AG09309 (cell line): ENCODE data around the gene COL13A1.

Experiments used
- DNase-seq: peaks from one replicate; pipeline ENCODE4 v3.0.0-alpha.2; 2010; ENCODE audit warnings: low read depth
- H3K4me3 ChIP-seq: 2 replicates; pipeline ENCODE4 v1.5.1; 2011; ENCODE audit warnings: mild to moderate bottlenecking, low read depth, low read length, moderate library complexity; ENCODE audit not compliant: control insufficient read depth
- TF ChIP-seq, protein P1 (sequence below): IDR thresholded peaks from 2 replicates; pipeline ENCODE4 v1.5.1; 2011; ENCODE audit warnings: mild to moderate bottlenecking, low read depth, low read length, inconsistent platforms; ENCODE audit not compliant: insufficient read depth, control insufficient read depth; ENCODE audit errors: missing control alignments

COL13A1 gene

DNA sequence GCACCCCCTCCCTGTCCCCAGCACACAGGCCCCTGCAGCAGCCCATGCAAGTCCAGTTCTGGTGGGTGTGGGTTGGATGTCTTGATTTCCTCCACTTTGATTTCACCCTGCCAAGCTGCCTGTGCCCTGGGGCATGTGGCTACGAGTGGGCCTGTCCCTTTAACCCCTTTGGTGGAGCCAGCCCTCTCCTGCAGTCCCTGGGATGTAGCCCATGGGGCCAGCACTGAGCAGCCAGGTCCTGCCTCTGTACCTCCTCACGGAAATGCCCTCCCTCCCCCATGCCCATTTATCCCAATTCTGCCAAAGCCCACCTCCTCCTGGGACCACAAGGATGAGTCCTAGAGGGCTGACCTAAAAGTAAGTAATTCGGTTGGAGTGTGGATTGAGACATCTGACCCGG lies 11.9 kb downstream of the COL13A1 start:
- no peak for DNase-seq
- TF ChIP-seq, protein P1, sequence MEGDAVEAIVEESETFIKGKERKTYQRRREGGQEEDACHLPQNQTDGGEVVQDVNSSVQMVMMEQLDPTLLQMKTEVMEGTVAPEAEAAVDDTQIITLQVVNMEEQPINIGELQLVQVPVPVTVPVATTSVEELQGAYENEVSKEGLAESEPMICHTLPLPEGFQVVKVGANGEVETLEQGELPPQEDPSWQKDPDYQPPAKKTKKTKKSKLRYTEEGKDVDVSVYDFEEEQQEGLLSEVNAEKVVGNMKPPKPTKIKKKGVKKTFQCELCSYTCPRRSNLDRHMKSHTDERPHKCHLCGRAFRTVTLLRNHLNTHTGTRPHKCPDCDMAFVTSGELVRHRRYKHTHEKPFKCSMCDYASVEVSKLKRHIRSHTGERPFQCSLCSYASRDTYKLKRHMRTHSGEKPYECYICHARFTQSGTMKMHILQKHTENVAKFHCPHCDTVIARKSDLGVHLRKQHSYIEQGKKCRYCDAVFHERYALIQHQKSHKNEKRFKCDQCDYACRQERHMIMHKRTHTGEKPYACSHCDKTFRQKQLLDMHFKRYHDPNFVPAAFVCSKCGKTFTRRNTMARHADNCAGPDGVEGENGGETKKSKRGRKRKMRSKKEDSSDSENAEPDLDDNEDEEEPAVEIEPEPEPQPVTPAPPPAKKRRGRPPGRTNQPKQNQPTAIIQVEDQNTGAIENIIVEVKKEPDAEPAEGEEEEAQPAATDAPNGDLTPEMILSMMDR = no peak

DNA sequence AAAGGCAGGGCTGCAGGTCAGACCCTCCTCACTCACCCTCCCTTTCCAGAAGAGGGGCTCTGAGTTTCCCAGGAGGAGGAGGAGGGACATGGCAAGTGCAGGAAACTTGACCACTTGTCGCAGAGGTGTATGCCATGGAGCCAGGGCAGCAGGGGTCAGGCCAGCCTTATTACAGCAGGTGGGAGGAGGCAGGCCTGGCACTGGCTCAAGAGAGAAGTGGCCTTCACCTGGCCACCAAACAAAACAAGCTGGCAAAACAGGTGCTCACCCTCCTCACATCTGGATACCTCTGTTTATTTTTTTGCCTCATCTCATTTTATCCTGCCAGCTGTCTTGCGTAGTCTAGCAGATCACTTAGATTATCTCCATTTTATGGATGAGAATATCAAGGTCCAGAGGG lies 12.5 kb downstream of the COL13A1 start:
- DNase-seq = no peak
- TF ChIP-seq, protein P1 = no peak
- no peak overlapping the region for H3K4me3 ChIP-seq

More for the DNA sequence above, 11.9 kb downstream of the COL13A1 start:
- no peak overlapping the region for H3K4me3 ChIP-seq

DNA sequence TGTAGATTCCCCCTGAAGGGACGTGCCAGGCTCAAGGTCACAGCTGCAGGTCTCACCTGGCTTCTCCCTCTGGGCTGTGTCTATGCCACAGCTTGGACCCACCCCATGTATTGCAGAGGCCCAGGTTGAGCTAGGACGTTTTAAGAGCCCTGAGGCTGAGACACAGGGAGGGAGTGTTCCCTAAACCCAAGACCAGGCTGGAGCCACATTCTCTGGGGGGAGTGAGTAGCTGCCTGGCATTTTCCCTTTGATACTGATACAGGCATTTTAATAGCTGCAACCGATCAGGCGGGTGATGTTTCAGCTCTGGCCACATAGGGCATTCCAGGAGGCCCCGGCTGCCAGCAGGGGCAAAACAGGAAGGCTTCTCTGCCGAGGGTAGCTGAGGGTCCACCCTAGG lies 13.4 kb downstream of the COL13A1 start:
- DNase-seq = no peak
- TF ChIP-seq, protein P1 = no peak
- no peak overlapping the region for H3K4me3 ChIP-seq

DNA sequence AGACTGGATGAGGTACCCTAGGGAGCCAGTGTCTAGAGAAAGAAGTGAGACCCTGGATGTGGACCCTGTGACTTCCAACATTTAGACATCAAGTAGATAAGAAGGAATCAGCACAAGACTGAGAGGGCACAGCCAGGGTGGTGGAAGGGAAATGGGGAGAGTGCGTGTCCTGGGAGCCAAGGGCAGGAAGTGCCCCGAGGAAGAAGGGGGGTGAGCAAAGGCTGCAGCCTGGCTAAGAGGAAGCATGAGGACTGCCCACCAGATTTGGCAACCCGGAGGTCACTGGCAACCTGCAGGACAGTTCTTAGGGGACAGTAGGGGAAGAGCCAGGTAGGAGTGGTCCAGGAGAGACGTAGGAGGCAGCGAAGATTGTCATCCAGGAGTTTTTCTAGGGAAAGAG lies 14.8 kb downstream of the COL13A1 start:
- TF ChIP-seq, protein P1 = no peak

DNA sequence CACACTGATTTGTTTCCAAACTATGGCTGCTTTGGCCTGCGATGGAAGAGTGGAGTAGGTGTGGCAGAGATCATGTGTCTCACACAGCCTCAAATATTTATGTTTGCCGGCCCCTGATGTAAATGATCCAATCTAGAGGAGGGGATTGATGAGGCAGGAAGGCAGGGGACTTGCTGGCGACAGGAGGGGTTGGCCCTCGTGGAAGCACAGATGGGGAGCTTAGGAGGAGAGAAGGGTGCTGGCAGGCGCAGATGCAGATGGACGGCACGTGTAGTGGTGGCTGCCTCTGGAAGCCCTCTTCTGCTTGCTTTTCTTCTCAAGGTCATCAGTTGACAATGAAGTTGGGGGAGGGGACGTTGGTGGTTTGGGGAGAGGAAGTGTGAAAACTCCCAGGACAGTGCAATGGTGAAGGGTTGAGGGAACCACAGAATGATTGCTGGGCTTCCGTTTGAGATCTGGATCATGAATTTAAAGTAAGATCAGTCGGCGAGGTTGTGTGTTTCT lies 15.4 kb downstream of the COL13A1 start:
- no peak overlapping the region for H3K4me3 ChIP-seq
- no peak for DNase-seq

More for the DNA sequence above, 14.8 kb downstream of the COL13A1 start:
- no peak overlapping the region for H3K4me3 ChIP-seq
- no peak for DNase-seq

GRCh38 chr10:69818676-69819239 lies 17.1 kb downstream of the COL13A1 start:
- no peak for DNase-seq
- TF ChIP-seq, protein P1 = no peak
- H3K4me3 ChIP-seq = no peak overlapping the region

More for the DNA sequence above, 15.4 kb downstream of the COL13A1 start:
- TF ChIP-seq, protein P1 = no peak
